H1 (cell line): ENCODE measurements around the gene CYSRT1. TPM values are rescaled to one million over a fixed set of nuclear protein-coding genes. Genes with fewer than 3 reads are reported as not detected.
A peak's percentile ranks its signal among the peaks of the same experiment; 100 is the strongest.

Experiments used
- CTCF ChIA-PET: fragments of 300-600 bp; sonication (Branson Sonifier 250); formaldehyde crosslinking; loops from one replicate; lab custom pipeline; 2021; ENCODE audit not compliant: partially characterized antibody; lab: Charles Lee
- POLR2A ChIA-PET: fragments of 300-600 bp; sonication (Branson Sonifier 250); formaldehyde crosslinking; loops from one replicate; lab custom pipeline; 2021; ENCODE audit warnings: inconsistent platforms; ENCODE audit not compliant: partially characterized antibody; lab: Charles Lee
- DNase-seq, 2 experiments: peaks; one replicate each; pipeline versions ENCODE4 v3.0.0 to v3.0.0-alpha.2; 2010 to 2022; ENCODE audit warnings: low spot score in 2 of 2, low read depth in 1 of 2, mixed read lengths in 1 of 2
- FAIRE-seq: peaks from 2 replicates; lab custom pipeline; 2011; peaks lifted over from hg19 to GRCh38; lab: Jason Lieb, UNC
- H2AFZ ChIP-seq: 2 replicates; pipeline ENCODE4 v1.8.1; 2012; ENCODE audit warnings: low read length, inconsistent platforms
- H2AK5ac ChIP-seq: 2 replicates; pipeline ENCODE4 v1.6.1; 2013; ENCODE audit warnings: low read depth, low read length
- H2BK120ac ChIP-seq: replicated peaks from 2 replicates; pipeline ENCODE3; 2013; ENCODE audit warnings: low read depth, low read length, inconsistent platforms
- H2BK12ac ChIP-seq: 2 replicates; pipeline ENCODE4 v1.6.1; 2013; ENCODE audit warnings: low read depth, low read length
- H2BK15ac ChIP-seq: 2 replicates; pipeline ENCODE4 v1.6.1; 2013; ENCODE audit warnings: low read length
- H2BK20ac ChIP-seq: 2 replicates; pipeline ENCODE4 v1.6.1; 2013; ENCODE audit warnings: low read length
- H2BK5ac ChIP-seq: 2 replicates; pipeline ENCODE4 v1.6.1; 2013; ENCODE audit warnings: low read depth, low read length
- H3K14ac ChIP-seq: 2 replicates; pipeline ENCODE4 v1.6.1; 2013; ENCODE audit warnings: inconsistent platforms; ENCODE audit not compliant: insufficient read length
- H3K18ac ChIP-seq: 2 replicates; pipeline ENCODE4 v1.6.1; 2013; ENCODE audit warnings: low read length; ENCODE audit errors: extremely low read depth
- H3K23ac ChIP-seq: 2 replicates; pipeline ENCODE4 v1.6.1; 2013; ENCODE audit warnings: inconsistent platforms; ENCODE audit not compliant: insufficient read length
- H3K23me2 ChIP-seq: 2 replicates; pipeline ENCODE4 v1.6.1; 2013; ENCODE audit warnings: low read depth, low read length
- H3K27ac ChIP-seq: 2 replicates; pipeline ENCODE4 v1.6.1; 2011; ENCODE audit warnings: low read depth, low read length, inconsistent platforms
- H3K27me3 ChIP-seq, 4 experiments: replicated peaks in 1 of 4; 1 replicate in 1 of 4; 2 replicates in 3 of 4; pipeline versions ENCODE4 v1.6.1 to v1.8.1; 2011 to 2013; ENCODE audit warnings: low read length in 3 of 4, mild to moderate bottlenecking in 3 of 4, inconsistent platforms in 2 of 4, mixed read lengths in 2 of 4, moderate library complexity in 1 of 4; ENCODE audit not compliant: control insufficient read depth in 3 of 4, insufficient read depth in 3 of 4; ENCODE audit errors: extremely low read depth in 1 of 4
- H3K36me3 ChIP-seq, 4 experiments: 2 replicates each; pipeline versions ENCODE4 v1.6.1 to v1.8.1; 2011 to 2013; ENCODE audit warnings: mild to moderate bottlenecking in 4 of 4, low read length in 3 of 4, moderate library complexity in 2 of 4, control low read depth in 1 of 4, inconsistent platforms in 1 of 4; ENCODE audit not compliant: insufficient read depth in 4 of 4, control insufficient read depth in 2 of 4
- H3K4ac ChIP-seq: replicated peaks from 2 replicates; pipeline ENCODE3; 2013; ENCODE audit warnings: low read length, low read depth, mixed read lengths, inconsistent platforms; ENCODE audit not compliant: insufficient read length
- H3K4me1 ChIP-seq, 4 experiments: replicated peaks in 1 of 4; 1 replicate in 1 of 4; 2 replicates in 3 of 4; pipeline versions ENCODE4 v1.6.1 to v1.8.1; 2011 to 2013; ENCODE audit warnings: low read length in 3 of 4, inconsistent platforms in 2 of 4, mixed read lengths in 1 of 4; ENCODE audit not compliant: insufficient read depth in 4 of 4, control insufficient read depth in 3 of 4
- H3K4me2 ChIP-seq, 2 experiments: 2 replicates each; pipeline versions ENCODE4 v1.6.1 to v1.8.1; 2011 to 2013; ENCODE audit warnings: low read depth in 2 of 2, low read length in 2 of 2, control low read depth in 1 of 2, inconsistent platforms in 1 of 2, mild to moderate bottlenecking in 1 of 2; ENCODE audit not compliant: insufficient read depth in 1 of 2
- H3K4me3 ChIP-seq, 4 experiments: fragments of 200-600, 300-600 bp in 1 of 4; sonication (generic), shearing (Covaris generic), sonication (Bioruptor Twin) in 1 of 4; 2 replicates each; pipeline versions ENCODE4 v1.5.1 to v1.8.1; 2011 to 2016; ENCODE audit warnings: low read length in 4 of 4, low read depth in 3 of 4, control low read depth in 2 of 4, inconsistent platforms in 2 of 4, mild to moderate bottlenecking in 2 of 4, mixed read lengths in 1 of 4, moderate library complexity in 1 of 4; ENCODE audit not compliant: insufficient read depth in 2 of 4; ENCODE audit errors: extremely low read depth in 1 of 4
- H3K56ac ChIP-seq: replicated peaks from 2 replicates; pipeline ENCODE3; 2013; ENCODE audit warnings: low read depth, mild to moderate bottlenecking, mixed read lengths, low read length, inconsistent platforms; ENCODE audit not compliant: insufficient read length
- H3K79me1 ChIP-seq: 2 replicates; pipeline ENCODE4 v1.6.1; 2013; ENCODE audit warnings: low read depth, low read length, control low read depth
- H3K79me2 ChIP-seq, 2 experiments: 2 replicates each; pipeline versions ENCODE4 v1.6.1 to v1.8.1; 2012 to 2013; ENCODE audit warnings: low read length in 2 of 2, mild to moderate bottlenecking in 2 of 2, inconsistent platforms in 1 of 2; ENCODE audit not compliant: insufficient read depth in 2 of 2, control insufficient read depth in 1 of 2
- H3K9ac ChIP-seq, 4 experiments: replicated peaks in 1 of 4; 1 replicate in 1 of 4; 2 replicates in 3 of 4; pipeline versions ENCODE4 v1.6.1 to v1.8.1; 2011 to 2013; ENCODE audit warnings: low read depth in 3 of 4, low read length in 3 of 4, control low read depth in 2 of 4, mild to moderate bottlenecking in 2 of 4, moderate library complexity in 2 of 4, inconsistent platforms in 1 of 4; ENCODE audit errors: extremely low read depth in 1 of 4
- H3K9me3 ChIP-seq, 2 experiments: 2 replicates each; pipeline versions ENCODE4 v1.6.1 to v1.8.1; 2012 to 2013; ENCODE audit warnings: mild to moderate bottlenecking in 2 of 2, moderate library complexity in 2 of 2, control low read depth in 1 of 2, inconsistent platforms in 1 of 2, low read depth in 1 of 2, low read length in 1 of 2, mixed read lengths in 1 of 2; ENCODE audit not compliant: insufficient read depth in 2 of 2
- H4K20me1 ChIP-seq, 2 experiments: replicated peaks in 1 of 2; 2 replicates each; pipeline versions ENCODE3 to v1.8.1; 2011 to 2013; ENCODE audit warnings: inconsistent platforms in 2 of 2, low read length in 2 of 2, mild to moderate bottlenecking in 1 of 2; ENCODE audit not compliant: insufficient read depth in 2 of 2, control insufficient read depth in 1 of 2
- H4K5ac ChIP-seq: 2 replicates; pipeline ENCODE4 v1.6.1; 2013; ENCODE audit warnings: low read length, low read depth, mixed read lengths, inconsistent platforms; ENCODE audit not compliant: insufficient read length
- H4K8ac ChIP-seq: 2 replicates; pipeline ENCODE4 v1.8.0; 2013; ENCODE audit warnings: mild to moderate bottlenecking, moderate library complexity, low read length, inconsistent platforms; ENCODE audit not compliant: insufficient read depth; ENCODE audit errors: extremely low read depth
- H4K91ac ChIP-seq: replicated peaks from 2 replicates; pipeline ENCODE3; 2013; ENCODE audit warnings: low read length, mixed read lengths, inconsistent platforms; ENCODE audit not compliant: insufficient read length
- CHD1 ChIP-seq: IDR thresholded peaks from 2 replicates; pipeline ENCODE4 v1.6.1; 2012; ENCODE audit warnings: low read depth, low read length, improper control_type of control experiment
- POU5F1 ChIP-seq: IDR thresholded peaks from 2 replicates; pipeline ENCODE4 v1.6.1; 2011; ENCODE audit warnings: low read depth, mild to moderate bottlenecking, low read length, moderate library complexity
- SP1 ChIP-seq: IDR thresholded peaks from 2 replicates; pipeline ENCODE4 v1.6.1; 2011; ENCODE audit warnings: low read depth, low read length
- SRF ChIP-seq: IDR thresholded peaks from 2 replicates; pipeline ENCODE4 v1.6.1; 2011; ENCODE audit warnings: mild to moderate bottlenecking, low read depth, low read length, moderate library complexity
- YY1 ChIP-seq: IDR thresholded peaks from 2 replicates; pipeline ENCODE4 v1.6.1; 2011; ENCODE audit warnings: low read depth, mild to moderate bottlenecking, low read length
- WGBS, 2 experiments: shearing (Covaris generic) in 1 of 2; methylation state at CpG; one replicate each; pipeline versions ENCODE4 v1.1.6 to v1.1.7; 2013 to 2015; ENCODE audit warnings: low lambda C conversion rate in 2 of 2, mixed read lengths in 2 of 2, inconsistent platforms in 1 of 2, low coverage in 1 of 2, missing lambda C conversion rate in 1 of 2; ENCODE audit not compliant: insufficient replicate concordance in 2 of 2, insufficient coverage in 1 of 2, insufficient read length in 1 of 2; ENCODE audit errors: extremely low coverage in 1 of 2, missing lambda C conversion rate in 1 of 2; 5-methylcytosine and 5-hydroxymethylcytosine counted together
- polyA plus RNA-seq, 7 experiments: library from polyadenylated mRNA; depleted of rRNA in 3 of 7; stranded (reverse) in 5 of 7; unstranded in 2 of 7; fragments of >200 nt in 5 of 7; fragments of 200-250 nt in 2 of 7; gene quantifications; 1 replicate in 5 of 7; 2 replicates in 1 of 7; 4 replicates in 1 of 7; pipeline versions ENCODE4 v1.2.1 to v1.2.3, GENCODE V29; 2011 to 2013; ENCODE audit warnings: missing spikeins in 2 of 7, mixed read lengths in 2 of 7
- total RNA-seq: library from RNA; stranded (reverse); fragmentation: NEBNext Ultra II Directional; extraction: Animal tissue kit (Norgen Biotek cat#: 25700); gene quantifications from 2 replicates; pipeline ENCODE4 v1.2.1, GENCODE V29; 2021

Gene CYSRT1
- total and polyA plus RNA-seq, 2 of the 8 experiments (the other 6 are each of a cell fraction or from before 2014, with no cell fraction given), result 1.0 to 6.5 TPM

- H3K4me1 ChIP-seq, result peaks cover 0 to 17% (median 6%) of the 10 kb centered on the region in 4 experiments; a peak in 5 of 7 replicates
These were observed 37.6 kb upstream of the CYSRT1 start for GRCh38 chr9:137187386-137187785.

More at GRCh38 chr9:137187386-137187785, 37.6 kb upstream of the CYSRT1 start:
- Histone ChIP-seq H2BK20ac (no peak overlapping the region), H2BK12ac (no peak overlapping the region), H2AFZ (no peak overlapping the region), H3K4me2 (peak overlapping the region; percentile 83 to 96), H3K23me2 (peaks cover 8% of the 10 kb centered on the region; the same call in 1 of the 2 replicates), H2BK15ac (no peak overlapping the region), H3K79me2 (peaks cover 0 to 30% of the 10 kb centered on the region in 2 experiments; a peak in 2 of 4 replicates), H2BK5ac (no peak overlapping the region), H3K27me3 (no peaks in the 10 kb centered on the region; a peak in 1 of 7 replicates), H3K79me1 (peaks cover 5% of the 10 kb centered on the region; the same call in 1 of the 2 replicates), H3K27ac (no peak overlapping the region), H3K23ac (no peak overlapping the region), H4K5ac (no peak overlapping the region), H3K56ac (no peak overlapping the region), H3K4ac (no peak overlapping the region), H4K91ac (no peak overlapping the region), H4K20me1 (peaks cover 4 to 29% of the 10 kb centered on the region in 2 experiments), H2AK5ac (no peak overlapping the region), H4K8ac (peak overlapping the region; percentile 96; the same call in 1 of the 2 replicates), H3K9ac (peak overlapping the region in 1 of 4 experiments; percentile 78; a peak in 2 of 7 replicates), H2BK120ac (no peak overlapping the region), H3K14ac (no peak overlapping the region), H3K4me3 (peak overlapping the region; percentile 71 to 92 (median 82)), H3K9me3 (no peaks in the 10 kb centered on the region), H3K18ac (no peak overlapping the region), H3K36me3 (peaks cover 3 to 20% (median 8%) of the 10 kb centered on the region in 4 experiments; a peak in 6 of 8 replicates)
- TF ChIP-seq POU5F1, result no peak
- no peak for TF ChIP-seq CHD1
- no peak for TF ChIP-seq SRF
- no peak for TF ChIP-seq SP1
- TF ChIP-seq YY1, result no peak
- CTCF ChIA-PET, result interaction anchor here (1.0 to 14.0 kb wide), 8 partner anchors 8 to 151 kb away, joined by 3 to 204 read pairs (median 16); partner anchors contain the start of genes CYSRT1, LRRC26, NDOR1 and RNF208
- DNase-seq (no peak), FAIRE-seq (no peak)
- 91% methylated on average over 15 of the region's 15 CpGs; no CpG with 5 or more reads in 1 of the 2 experiments for WGBS, 2 experiments
- POLR2A ChIA-PET, result interaction anchor here (0.9 to 11.0 kb wide), 13 partner anchors 11 to 58 kb away, joined by 3 to 107 read pairs (median 6); partner anchors contain the start of genes CYSRT1, NDOR1, RNF224 and TMEM203
